Adrenal gland (tissue), 12 donors: ENCODE measurements around the gene BTBD9. TPM values are rescaled to one million over a fixed set of nuclear protein-coding genes. Genes with fewer than 3 reads are reported as not detected.

ENCODE experiments used
- DNase-seq, 7 donors: peaks; one replicate each; pipeline ENCODE4 v3.0.0-alpha.2; 2019 to 2020
- H3K27ac ChIP-seq, 5 donors: fragments of 200-600 bp; sonication (generic) in 4 of 5; 1 replicate in 3 of 5; 2 replicates in 2 of 5; pipeline versions ENCODE4 v1.5.1 to v1.8.0; 2016 to 2020; ENCODE audit warnings: mild to moderate bottlenecking in 1 of 5
- H3K27me3 ChIP-seq: fragments of 200-600 bp; 2 replicates; pipeline ENCODE4 v1.8.0; 2021
- H3K36me3 ChIP-seq, 2 donors: fragments of 200-600 bp; replicated peaks in 1 of 2; 1 replicate in 1 of 2; 2 replicates in 1 of 2; pipeline versions ENCODE4 v1.5.1 to v1.8.0; 2018 to 2022
- H3K4me1 ChIP-seq, 2 donors: fragments of 200-600 bp; replicated peaks in 1 of 2; 1 replicate in 1 of 2; 2 replicates in 1 of 2; pipeline versions ENCODE4 v1.5.1 to v1.8.0; 2018 to 2021
- H3K4me3 ChIP-seq, 4 donors: fragments of 200-600 bp; sonication (generic) in 3 of 4; one replicate each; pipeline ENCODE4 v1.5.1; 2016 to 2018
- H3K9me3 ChIP-seq, 3 donors: fragments of 200-600 bp; sonication (generic) in 1 of 3; replicated peaks in 1 of 3; 1 replicate in 2 of 3; 2 replicates in 1 of 3; pipeline versions ENCODE4 v1.5.1 to v1.8.0; 2016 to 2021
- POLR2A ChIP-seq, 2 donors: fragments of 450-650 bp; IDR thresholded peaks; one replicate each; pipeline ENCODE4 v1.6.1; 2017; ENCODE audit warnings: antibody characterized with exemption in 2 of 2, mild to moderate bottlenecking in 2 of 2, moderate library complexity in 1 of 2
- whole genome bisulfite sequencing, 4 donors: extraction: QIAGEN DNeasy Blood & Tissue Kit in 2 of 4; methylation state at CpG; one replicate each; pipeline versions ENCODE4 v1.1.5 to v1.1.7; 2013 to 2017; 5-methylcytosine and 5-hydroxymethylcytosine counted together
- intact Hi-C, 2 donors: fragments of 100-400 bp; cut with DNase I; formaldehyde crosslinking; loops; one replicate each; pipeline versions ENCODE4 v1.14.1 to v1.15.0; 2022 to 2023
- polyA plus RNA-seq, 3 donors: library from polyadenylated mRNA; stranded (reverse); fragments of 200-250 nt in 2 of 3; fragments of 350-450 nt in 1 of 3; fragmentation: Illumina TruSeq in 1 of 3; extraction: RNeasy Lipid Tissue Mini Kit (QIAGEN cat#74804) in 1 of 3; gene quantifications; one replicate each; pipeline ENCODE4 v1.2.3, GENCODE V29; 2013 to 2014
- total RNA-seq, 9 donors: library from RNA; depleted of rRNA in 4 of 9; stranded (reverse); fragments of >200 nt in 4 of 9; fragments of 120-200 nt in 1 of 9; fragmentation: NEBNext Ultra II Directional in 1 of 9; extraction: Animal tissue kit (Norgen Biotek cat#: 25700) in 1 of 9; gene quantifications; one replicate each; pipeline versions ENCODE4 v1.1.0 to v1.2.4, GENCODE V29; 2013 to 2023
- TF ChIP-seq, protein P1 (sequence below), 6 experiments: fragments of 450-650 bp in 4 of 6; fragments of 200-600 bp in 2 of 6; sonication (generic) in 1 of 6; IDR thresholded peaks; 1 replicate in 5 of 6; 2 replicates in 1 of 6; pipeline versions ENCODE4 v1.5.1 to v1.8.0; 2016 to 2021; ENCODE audit warnings: antibody characterized with exemption in 6 of 6, mild to moderate bottlenecking in 2 of 6, moderate library complexity in 1 of 6
- donor health status: healthy with polysubstance abuse.
- donor health status: Bipolar disorder and iron deficiency.
- donor health status: DM: yes; HTN: yes; CAD: no.
- donor health status: DM: no; HTN: no; CAD: no.
- donor health status: DM: no; HTN: no; CAD: no.
- donor health status: DM: yes; HTN: yes; CAD: no.

Gene BTBD9
- total and polyA plus RNA-seq, 12 donors: 2.4 to 29.6 (median 18.1) TPM

DNA sequence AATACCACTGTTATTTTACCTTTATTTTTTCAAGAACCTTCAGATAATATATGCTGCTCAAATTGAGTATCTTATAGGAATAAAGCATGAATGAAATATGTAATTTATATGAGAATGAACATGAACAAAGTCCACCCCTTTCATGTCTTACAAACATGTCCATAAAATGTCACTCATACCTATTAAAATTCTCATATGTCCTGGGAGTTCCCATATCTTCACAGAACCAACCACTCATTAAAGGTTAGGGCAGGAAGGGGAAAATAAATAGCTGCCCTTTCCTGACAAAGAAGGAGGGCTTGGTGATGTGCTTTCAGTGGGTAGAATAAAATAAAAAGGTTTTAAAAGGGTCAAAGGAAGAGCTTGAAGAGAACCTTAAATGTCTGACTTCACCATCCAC is 125.3 kb downstream of the BTBD9 start:
- no peak overlapping the region for H3K27ac ChIP-seq
- no peaks in the 10 kb centered on the region for H3K27me3 ChIP-seq
- TF ChIP-seq, protein P1, sequence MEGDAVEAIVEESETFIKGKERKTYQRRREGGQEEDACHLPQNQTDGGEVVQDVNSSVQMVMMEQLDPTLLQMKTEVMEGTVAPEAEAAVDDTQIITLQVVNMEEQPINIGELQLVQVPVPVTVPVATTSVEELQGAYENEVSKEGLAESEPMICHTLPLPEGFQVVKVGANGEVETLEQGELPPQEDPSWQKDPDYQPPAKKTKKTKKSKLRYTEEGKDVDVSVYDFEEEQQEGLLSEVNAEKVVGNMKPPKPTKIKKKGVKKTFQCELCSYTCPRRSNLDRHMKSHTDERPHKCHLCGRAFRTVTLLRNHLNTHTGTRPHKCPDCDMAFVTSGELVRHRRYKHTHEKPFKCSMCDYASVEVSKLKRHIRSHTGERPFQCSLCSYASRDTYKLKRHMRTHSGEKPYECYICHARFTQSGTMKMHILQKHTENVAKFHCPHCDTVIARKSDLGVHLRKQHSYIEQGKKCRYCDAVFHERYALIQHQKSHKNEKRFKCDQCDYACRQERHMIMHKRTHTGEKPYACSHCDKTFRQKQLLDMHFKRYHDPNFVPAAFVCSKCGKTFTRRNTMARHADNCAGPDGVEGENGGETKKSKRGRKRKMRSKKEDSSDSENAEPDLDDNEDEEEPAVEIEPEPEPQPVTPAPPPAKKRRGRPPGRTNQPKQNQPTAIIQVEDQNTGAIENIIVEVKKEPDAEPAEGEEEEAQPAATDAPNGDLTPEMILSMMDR (IDR thresholded peaks at IDR 0.05): no peak
- no peak for DNase-seq
- no peak overlapping the region for H3K4me3 ChIP-seq
- intact Hi-C loops: no loop called here
- H3K4me1 ChIP-seq: peaks cover 8 to 16% of the 10 kb centered on the region in 2 donors
- no peaks in the 10 kb centered on the region for H3K36me3 ChIP-seq
- H3K9me3 ChIP-seq: no peaks in the 10 kb centered on the region

GRCh38 chr6:38512211-38512610 is 127.5 kb downstream of the BTBD9 start:
- Histone ChIP-seq H3K27ac (no peak overlapping the region), H3K4me3 (no peak overlapping the region), H3K9me3 (no peaks in the 10 kb centered on the region), H3K36me3 (no peaks in the 10 kb centered on the region), H3K4me1 (peaks cover 6 to 21% of the 10 kb centered on the region in 2 donors), H3K27me3 (no peaks in the 10 kb centered on the region)
- TF ChIP-seq, protein P1 (IDR thresholded peaks at IDR 0.05): no peak
- no peak for TF ChIP-seq POLR2A (IDR thresholded peaks at IDR 0.05)
- intact Hi-C loops: no loop called here
- WGBS, 4 donors: 97% methylated on average over 5 of the region's 5 CpGs
- DNase-seq: no peak

DNA sequence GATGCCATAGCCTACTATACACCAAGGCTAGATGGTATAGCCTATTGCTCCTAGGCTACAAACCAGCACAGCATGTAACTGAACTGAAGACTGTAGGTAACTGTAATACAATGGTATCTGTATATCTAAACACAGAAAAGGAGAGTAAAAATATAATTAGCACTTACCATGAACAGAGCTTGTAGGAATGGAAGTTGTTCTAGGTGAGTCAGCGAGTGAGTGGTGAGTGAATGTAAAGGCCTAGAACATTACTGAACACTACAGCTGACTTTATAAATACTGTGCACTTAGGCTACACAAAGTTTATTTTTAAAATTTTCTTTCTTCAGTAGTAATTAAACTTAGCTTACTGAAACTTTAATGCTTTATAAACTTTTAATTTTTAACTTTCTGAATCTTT is 129.5 kb downstream of the BTBD9 start:
- no peak for DNase-seq
- peaks cover 0 to 14% of the 10 kb centered on the region in 2 donors for H3K4me1 ChIP-seq
- intact Hi-C loops: no loop called here
- no peaks in the 10 kb centered on the region for H3K27me3 ChIP-seq
- 96 to 100% (median 98%) methylated on average over 1 of the region's 1 CpG for WGBS, 4 donors
- no peaks in the 10 kb centered on the region for H3K9me3 ChIP-seq
- no peak overlapping the region for H3K27ac ChIP-seq
- TF ChIP-seq, protein P1 (IDR thresholded peaks at IDR 0.05): no peak
- no peak for TF ChIP-seq POLR2A (IDR thresholded peaks at IDR 0.05)
- no peaks in the 10 kb centered on the region for H3K36me3 ChIP-seq
- no peak overlapping the region for H3K4me3 ChIP-seq

DNA sequence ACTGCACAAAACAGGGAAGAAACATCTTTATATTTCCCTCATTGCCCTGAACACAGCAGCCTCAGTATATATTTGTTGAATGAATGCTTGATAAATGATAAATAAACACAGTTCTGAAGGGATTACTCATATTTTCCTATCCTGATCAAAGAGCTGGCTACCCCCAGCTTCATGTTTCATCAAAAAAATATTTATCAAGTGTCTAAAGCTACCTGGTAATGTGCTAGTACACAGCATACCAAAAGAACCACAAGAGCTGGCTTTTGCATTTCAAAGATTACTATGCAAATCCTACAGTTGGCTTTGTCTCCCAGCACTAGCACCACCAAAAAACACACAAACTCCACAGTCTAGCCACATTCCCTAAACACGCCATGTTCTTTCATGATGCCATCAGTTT is 130.0 kb downstream of the BTBD9 start:
- Histone ChIP-seq H3K4me1 (peaks cover 0 to 14% of the 10 kb centered on the region in 2 donors), H3K36me3 (no peaks in the 10 kb centered on the region), H3K27me3 (no peaks in the 10 kb centered on the region), H3K4me3 (no peak overlapping the region), H3K9me3 (no peaks in the 10 kb centered on the region), H3K27ac (no peak overlapping the region)
- DNase-seq: no peak
- WGBS, 4 donors: 94 to 100% (median 96%) methylated on average over 1 of the region's 1 CpG
- TF ChIP-seq POLR2A (IDR thresholded peaks at IDR 0.05): no peak
- TF ChIP-seq, protein P1 (IDR thresholded peaks at IDR 0.05): no peak
- intact Hi-C loops: no loop called here
